Measurements from ENCODE around the gene FHL2.

The FHL2 gene

GRCh38 chr2:105337122-105338019 lies 61.5 kb downstream of the FHL2 start, which contains the start of gene C2orf49:
Gene C2orf49 (plus strand): TSS chr2:105337540. CDS start chr2:105337588, 48 bp downstream.
- peak within 1 kb of the TSS; percentile 94 for H3K27ac ChIP-seq
- DNase-seq (ENCODE audit: low spot score), result peak; percentile 77
- CTCF ChIA-PET, result no interaction called here
- POLR2A ChIA-PET (ENCODE audit: low non-redundant PET), result no interaction called here
- TF ChIP-seq CTCF (conservative IDR thresholded peaks at IDR 0.05; ENCODE audit: low read depth), result no peak

DNA sequence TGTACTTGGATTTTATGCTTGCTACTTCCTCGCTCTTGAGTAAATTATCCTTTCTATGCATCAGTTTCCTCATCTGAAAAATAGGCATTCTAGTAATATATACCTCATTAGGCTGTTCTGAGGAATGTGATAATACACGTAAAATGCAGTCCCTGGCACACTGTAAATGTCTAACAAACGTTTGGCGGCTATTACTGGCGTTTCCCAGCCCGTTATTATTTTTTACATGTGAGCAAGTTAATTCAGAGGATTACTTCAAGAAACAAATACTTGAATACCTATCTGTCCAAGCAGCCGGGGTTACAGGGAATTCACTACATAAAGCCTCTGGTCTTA lies 62.1 kb downstream of the FHL2 start:
- peak overlapping the region; percentile 94 for H3K27ac ChIP-seq
- no peak for TF ChIP-seq CTCF (conservative IDR thresholded peaks at IDR 0.05; ENCODE audit: low read depth)

DNA sequence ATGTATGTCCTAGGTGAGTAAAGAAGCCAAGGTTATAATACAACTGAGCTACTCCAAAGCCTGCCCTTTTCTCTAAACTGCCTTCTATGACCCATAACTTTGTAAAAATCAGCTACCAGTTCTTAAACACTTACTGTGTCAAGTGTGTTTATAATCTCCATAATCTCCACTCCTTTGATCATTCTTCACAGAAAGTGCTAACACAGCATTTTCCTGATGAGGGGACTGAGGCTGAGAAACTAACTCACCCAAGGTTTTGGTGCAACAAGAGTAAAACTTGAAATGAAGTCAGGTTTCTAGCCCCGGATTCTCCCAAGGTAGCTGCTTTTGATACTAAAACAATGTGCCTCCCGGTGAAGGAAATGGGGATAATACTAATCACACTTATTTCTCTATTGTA lies 63.4 kb downstream of the FHL2 start:
- no peak for DNase-seq (ENCODE audit: low spot score)
- no peak for TF ChIP-seq CTCF (conservative IDR thresholded peaks at IDR 0.05; ENCODE audit: low read depth)
- CTCF ChIA-PET, result interaction anchor here (0.7 kb wide), 1 partner anchor 429 kb away, joined by 4 read pairs; no protein-coding TSS in a partner anchor
- POLR2A ChIA-PET (ENCODE audit: low non-redundant PET), result no interaction called here
- H3K27ac ChIP-seq, result no peak overlapping the region

More for the DNA sequence above, 62.1 kb downstream of the FHL2 start:
- ChIA-PET POLR2A (ENCODE audit: low non-redundant PET) (no interaction called here), CTCF (no interaction called here)
- DNase-seq (ENCODE audit: low spot score), result no peak

DNA sequence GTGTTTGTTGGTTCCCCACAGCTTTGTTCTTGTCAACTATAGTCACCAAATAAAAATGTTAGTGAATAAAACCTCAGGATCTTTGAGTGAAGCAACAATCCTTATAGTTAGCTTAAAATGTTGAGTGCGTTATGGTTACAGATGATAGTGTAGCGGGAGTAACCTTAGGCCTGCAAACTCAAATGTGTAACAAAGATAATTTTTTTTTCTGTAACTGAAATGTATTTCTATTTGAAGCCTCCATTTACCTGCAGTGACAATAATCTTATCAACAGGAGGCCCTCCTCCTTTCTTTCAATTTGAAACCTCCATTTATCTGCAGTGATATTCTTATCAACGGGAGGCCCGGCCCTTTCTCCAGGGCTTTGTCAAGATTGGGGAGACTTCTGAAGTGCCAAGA lies 64.6 kb downstream of the FHL2 start:
- no peak for DNase-seq (ENCODE audit: low spot score)
- ChIA-PET POLR2A (ENCODE audit: low non-redundant PET) (no interaction called here), CTCF (no interaction called here)
- no peak overlapping the region for H3K27ac ChIP-seq
- no peak for TF ChIP-seq CTCF (conservative IDR thresholded peaks at IDR 0.05; ENCODE audit: low read depth)

DNA sequence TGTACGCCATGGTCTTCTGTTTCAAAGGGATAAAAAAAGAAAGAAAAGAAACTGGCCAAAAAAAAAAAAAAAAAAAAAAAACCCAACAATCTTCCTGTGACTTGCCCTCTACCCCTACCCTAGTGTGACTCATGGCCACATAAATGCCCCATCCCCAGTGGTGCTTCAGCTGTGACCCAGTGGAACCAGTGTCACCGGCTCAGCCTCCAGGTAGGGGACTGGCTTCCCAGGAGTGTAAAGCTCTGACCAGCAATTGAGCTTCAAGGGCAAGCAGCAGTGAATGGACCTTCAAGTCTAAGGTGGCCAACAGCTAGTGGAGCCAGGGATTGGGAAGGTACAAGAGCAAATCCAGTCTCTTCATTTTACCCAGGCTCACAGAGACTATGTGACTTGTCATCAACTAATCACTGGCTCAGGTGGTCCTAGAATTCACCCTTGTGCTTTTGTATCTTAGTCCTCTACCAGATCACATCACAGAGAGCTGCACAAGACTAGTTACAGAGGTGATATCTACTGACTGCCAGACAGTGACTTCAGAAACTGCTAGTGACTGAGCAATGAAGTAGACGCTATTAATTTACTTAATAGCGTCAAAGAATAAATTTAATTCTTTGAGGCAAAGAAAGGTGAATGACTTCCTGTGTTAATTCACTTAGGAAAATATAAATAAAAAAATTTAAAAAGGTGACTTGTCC lies 68.0 kb downstream of the FHL2 start:
- DNase-seq (ENCODE audit: low spot score), result no peak
- TF ChIP-seq CTCF (conservative IDR thresholded peaks at IDR 0.05; ENCODE audit: low read depth), result no peak
- POLR2A ChIA-PET (ENCODE audit: low non-redundant PET), result no interaction called here
- CTCF ChIA-PET, result interaction anchor here (0.5 to 0.6 kb wide), 2 partner anchors 65 to 128 kb away, joined by 3 read pairs; no protein-coding TSS in a partner anchor
- no peak overlapping the region for H3K27ac ChIP-seq

GRCh38 chr2:105329561-105330495 lies 69.0 kb downstream of the FHL2 start, which contains the start of gene TGFBRAP1:
Gene TGFBRAP1 (minus strand): TSS chr2:105329735. CDS start chr2:105308301, 21,434 bp downstream.
- no peak for TF ChIP-seq CTCF (conservative IDR thresholded peaks at IDR 0.05; ENCODE audit: low read depth)
- peak within 1 kb of the TSS; percentile 86 for H3K27ac ChIP-seq
- ChIA-PET CTCF (interaction anchor here (0.6 to 1.0 kb wide), 3 partner anchors 11 to 1236 kb away, joined by 3 read pairs; no protein-coding TSS in a partner anchor), POLR2A (ENCODE audit: low non-redundant PET) (no interaction called here)
- peak; percentile 55 for DNase-seq (ENCODE audit: low spot score)

All from RWPE1 (cell line).